Measurements from ENCODE around the gene NOS1. TPM values are rescaled to one million over a fixed set of nuclear protein-coding genes. Genes with fewer than 3 reads are reported as not detected.

Gene NOS1
- total and polyA plus RNA-seq, 2 of the 8 experiments (the other 6 are each of a cell fraction or from before 2014, with no cell fraction given), result 1.5 to 2.0 TPM

- no peak for TF ChIP-seq RAD21 (IDR thresholded peaks at IDR 0.05 in 1 of 2, conservative IDR thresholded peaks at IDR 0.05 in 1 of 2; ENCODE audit: low read depth in 2 of 2, low read length in 2 of 2)
Observed at GRCh38 chr12:117316336-117316735, 45.1 kb downstream of the NOS1 start (continued).

Data from H1 (cell line).